Mesothelial cell of epicardium (in vitro differentiated cells): ENCODE measurements around the gene CDH3. TPM values are rescaled to one million over a fixed set of nuclear protein-coding genes. Genes with fewer than 3 reads are reported as not detected.

ENCODE experiments used
- DNase-seq, 2 experiments: peaks; one replicate each; pipeline ENCODE4 v3.0.0; 2021; ENCODE audit warnings: low spot score in 2 of 2; ENCODE audit not compliant: unreplicated experiment in 2 of 2
- H3K27ac Mint-ChIP-seq: 2 replicates; pipeline ENCODE4 v1.8.0; 2021; ENCODE audit warnings: mixed read lengths
- H3K27me3 Mint-ChIP-seq: 2 replicates; pipeline ENCODE4 v1.8.0; 2021; ENCODE audit warnings: low read depth, mixed read lengths
- H3K36me3 Mint-ChIP-seq: 2 replicates; pipeline ENCODE4 v1.8.0; 2021; ENCODE audit warnings: mixed read lengths
- H3K4me1 Mint-ChIP-seq: 2 replicates; pipeline ENCODE4 v1.8.0; 2021; ENCODE audit warnings: mixed read lengths
- H3K4me3 Mint-ChIP-seq: 2 replicates; pipeline ENCODE4 v1.8.0; 2021; ENCODE audit warnings: mild to moderate bottlenecking, moderate library complexity, mixed read lengths
- H3K9me3 Mint-ChIP-seq: 2 replicates; pipeline ENCODE4 v1.8.0; 2021; ENCODE audit warnings: mixed read lengths
- total RNA-seq: library from RNA; stranded (reverse); gene quantifications from 3 replicates; pipeline ENCODE4 v1.2.1, GENCODE V29; 2021
- TF ChIP-seq, protein P1 (sequence below): fragments of 200-600 bp; sonication (generic); IDR thresholded peaks from one replicate; pipeline ENCODE4 v1.5.0; 2021; ENCODE audit warnings: antibody characterized with exemption; ENCODE audit not compliant: unreplicated experiment

Gene CDH3
- total RNA-seq, 1 donor from 2014 or later = 179 TPM

DNA sequence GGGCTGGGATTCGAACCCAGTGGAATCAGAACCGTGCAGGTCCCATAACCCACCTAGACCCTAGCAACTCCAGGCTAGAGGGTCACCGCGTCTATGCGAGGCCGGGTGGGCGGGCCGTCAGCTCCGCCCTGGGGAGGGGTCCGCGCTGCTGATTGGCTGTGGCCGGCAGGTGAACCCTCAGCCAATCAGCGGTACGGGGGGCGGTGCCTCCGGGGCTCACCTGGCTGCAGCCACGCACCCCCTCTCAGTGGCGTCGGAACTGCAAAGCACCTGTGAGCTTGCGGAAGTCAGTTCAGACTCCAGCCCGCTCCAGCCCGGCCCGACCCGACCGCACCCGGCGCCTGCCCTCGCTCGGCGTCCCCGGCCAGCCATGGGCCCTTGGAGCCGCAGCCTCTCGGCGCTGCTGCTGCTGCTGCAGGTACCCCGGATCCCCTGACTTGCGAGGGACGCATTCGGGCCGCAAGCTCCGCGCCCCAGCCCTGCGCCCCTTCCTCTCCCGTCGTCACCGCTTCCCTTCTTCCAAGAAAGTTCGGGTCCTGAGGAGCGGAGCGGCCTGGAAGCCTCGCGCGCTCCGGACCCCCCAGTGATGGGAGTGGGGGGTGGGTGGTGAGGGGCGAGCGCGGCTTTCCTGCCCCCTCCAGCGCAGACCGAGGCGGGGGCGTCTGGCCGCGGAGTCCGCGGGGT, 92.1 kb downstream of the CDH3 start, which contains the start of gene CDH1:
CDH1 (plus strand) TSS at position 247 of the 684 bp plus-strand sequence; CDS start at position 371, 124 bp downstream.
- H3K9me3 Mint-ChIP-seq = no peaks in the 10 kb centered on the region
- H3K4me3 Mint-ChIP-seq = peak within 1 kb of the TSS; percentile 93
- peak; percentile 79 to 83 for DNase-seq
- H3K36me3 Mint-ChIP-seq = no peaks in the 10 kb centered on the region
- H3K27ac Mint-ChIP-seq = peak within 1 kb of the TSS; percentile 99
- H3K4me1 Mint-ChIP-seq = peaks cover 42% of the 10 kb centered on the region
- TF ChIP-seq, protein P1, sequence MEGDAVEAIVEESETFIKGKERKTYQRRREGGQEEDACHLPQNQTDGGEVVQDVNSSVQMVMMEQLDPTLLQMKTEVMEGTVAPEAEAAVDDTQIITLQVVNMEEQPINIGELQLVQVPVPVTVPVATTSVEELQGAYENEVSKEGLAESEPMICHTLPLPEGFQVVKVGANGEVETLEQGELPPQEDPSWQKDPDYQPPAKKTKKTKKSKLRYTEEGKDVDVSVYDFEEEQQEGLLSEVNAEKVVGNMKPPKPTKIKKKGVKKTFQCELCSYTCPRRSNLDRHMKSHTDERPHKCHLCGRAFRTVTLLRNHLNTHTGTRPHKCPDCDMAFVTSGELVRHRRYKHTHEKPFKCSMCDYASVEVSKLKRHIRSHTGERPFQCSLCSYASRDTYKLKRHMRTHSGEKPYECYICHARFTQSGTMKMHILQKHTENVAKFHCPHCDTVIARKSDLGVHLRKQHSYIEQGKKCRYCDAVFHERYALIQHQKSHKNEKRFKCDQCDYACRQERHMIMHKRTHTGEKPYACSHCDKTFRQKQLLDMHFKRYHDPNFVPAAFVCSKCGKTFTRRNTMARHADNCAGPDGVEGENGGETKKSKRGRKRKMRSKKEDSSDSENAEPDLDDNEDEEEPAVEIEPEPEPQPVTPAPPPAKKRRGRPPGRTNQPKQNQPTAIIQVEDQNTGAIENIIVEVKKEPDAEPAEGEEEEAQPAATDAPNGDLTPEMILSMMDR = no peak
- peaks cover 25% of the 10 kb centered on the region for H3K27me3 Mint-ChIP-seq

DNA sequence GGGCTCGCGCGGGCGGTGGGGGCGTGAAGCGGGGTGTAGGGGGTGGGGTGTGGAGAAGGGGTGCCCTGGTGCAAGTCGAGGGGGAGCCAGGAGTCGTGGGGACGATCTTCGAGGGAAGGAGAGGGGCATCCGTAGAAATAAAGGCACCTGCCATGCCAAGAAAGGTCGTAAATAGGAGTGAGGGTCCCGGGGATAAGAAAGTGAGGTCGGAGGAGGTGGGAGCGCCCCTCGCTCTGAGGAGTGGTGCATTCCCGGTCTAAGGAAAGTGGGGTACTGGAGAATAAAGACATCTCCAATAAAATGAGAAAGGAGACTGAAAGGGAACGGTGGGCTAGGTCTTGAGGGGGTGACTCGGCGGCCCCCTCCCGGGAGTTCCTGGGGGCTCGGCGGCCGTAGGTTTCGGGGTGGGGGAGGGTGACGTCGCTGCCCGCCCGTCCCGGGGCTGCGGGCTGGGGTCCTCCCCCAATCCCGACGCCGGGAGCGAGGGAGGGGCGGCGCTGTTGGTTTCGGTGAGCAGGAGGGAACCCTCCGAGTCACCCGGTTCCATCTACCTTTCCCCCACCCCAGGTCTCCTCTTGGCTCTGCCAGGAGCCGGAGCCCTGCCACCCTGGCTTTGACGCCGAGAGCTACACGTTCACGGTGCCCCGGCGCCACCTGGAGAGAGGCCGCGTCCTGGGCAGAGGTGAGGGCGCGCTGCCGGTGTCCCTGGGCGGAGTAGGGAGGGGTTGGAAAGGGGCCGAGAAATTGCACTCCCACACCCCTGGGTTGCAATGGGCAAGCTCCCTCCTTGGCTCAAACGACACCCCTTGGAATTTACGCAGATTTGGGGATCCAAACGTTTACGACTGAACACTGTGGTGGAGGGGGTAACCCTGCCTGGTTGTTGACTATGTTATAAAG, 92.9 kb downstream of the CDH3 start:
- Mint-ChIP-seq H3K36me3 (no peaks in the 10 kb centered on the region), H3K9me3 (no peaks in the 10 kb centered on the region), H3K27ac (peak overlapping the region; percentile 99), H3K4me3 (peak overlapping the region; percentile 93), H3K27me3 (peaks cover 25% of the 10 kb centered on the region), H3K4me1 (peaks cover 43% of the 10 kb centered on the region)
- TF ChIP-seq, protein P1 = no peak
- DNase-seq = peak in 1 of 2 experiments; percentile 60

DNA sequence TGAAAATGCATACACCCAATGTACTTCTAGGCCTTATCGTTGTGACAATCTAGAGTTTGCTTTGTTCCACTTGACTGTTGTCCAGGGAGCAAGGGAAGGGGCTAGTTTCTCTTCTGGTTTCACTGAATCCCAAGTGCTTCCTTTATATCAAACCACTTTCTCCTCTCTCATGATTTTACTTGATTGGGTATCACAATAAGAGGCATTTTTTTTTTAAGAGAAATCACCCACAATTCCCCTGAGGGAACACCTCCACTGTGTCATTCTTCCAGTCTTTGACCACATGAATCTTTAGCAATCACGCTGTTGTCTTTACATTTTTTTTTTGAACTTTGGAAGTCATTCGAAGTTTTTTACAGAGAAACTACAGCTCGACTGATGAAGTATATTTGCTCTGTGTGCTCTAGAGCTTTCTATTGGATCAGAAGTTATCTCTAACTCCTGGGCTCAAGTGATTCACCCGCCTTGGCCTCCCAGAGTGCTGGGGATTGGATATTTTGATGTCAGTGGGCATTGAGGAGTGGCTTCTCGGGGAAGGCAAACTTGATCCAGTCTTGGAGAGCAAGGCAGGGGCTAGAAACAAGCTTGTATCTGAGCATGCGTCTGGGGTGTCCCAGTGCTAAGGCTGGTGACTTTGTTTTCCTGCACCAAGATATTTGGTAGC, 95.0 kb downstream of the CDH3 start:
- peaks cover 21% of the 10 kb centered on the region for H3K27me3 Mint-ChIP-seq
- peaks cover 58% of the 10 kb centered on the region for H3K4me1 Mint-ChIP-seq
- no peaks in the 10 kb centered on the region for H3K9me3 Mint-ChIP-seq
- TF ChIP-seq, protein P1 = no peak
- peak overlapping the region; percentile 22 for H3K4me3 Mint-ChIP-seq
- no peak for DNase-seq
- peak overlapping the region; percentile 92 for H3K27ac Mint-ChIP-seq
- H3K36me3 Mint-ChIP-seq = no peaks in the 10 kb centered on the region

DNA sequence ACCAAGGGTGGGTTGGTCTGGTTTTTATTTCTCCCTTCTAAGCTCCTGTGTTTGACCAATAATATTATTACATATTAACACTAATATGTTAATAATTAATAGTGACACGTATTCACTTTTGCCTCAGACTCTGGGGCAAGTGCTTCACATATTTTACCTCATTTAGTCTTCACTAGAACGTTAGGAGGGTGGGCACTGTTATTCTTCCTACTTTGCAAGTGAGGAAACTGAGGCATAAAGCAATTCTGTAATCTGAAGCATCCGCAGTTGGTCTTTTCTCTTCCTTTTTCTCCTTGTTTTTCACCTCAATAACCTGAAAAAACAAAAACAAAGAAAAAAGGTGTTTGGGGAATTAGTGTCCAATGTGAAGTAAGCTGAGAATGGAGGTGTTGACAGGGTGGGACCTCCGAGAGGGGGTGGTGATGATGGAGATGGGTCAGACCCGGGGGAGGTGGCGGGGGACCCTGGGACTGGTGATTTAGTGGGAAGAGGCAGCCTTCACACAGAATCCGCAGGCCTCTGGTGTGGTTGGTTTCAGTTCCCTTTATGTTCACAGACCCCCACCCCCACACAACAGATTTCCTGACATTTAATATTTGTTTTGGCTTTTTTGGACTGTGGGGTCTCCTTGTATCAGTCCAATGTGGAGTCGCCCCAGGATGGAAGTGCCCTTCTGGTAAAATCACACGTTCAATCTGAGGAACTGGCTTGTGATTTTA, 95.7 kb downstream of the CDH3 start:
- no peaks in the 10 kb centered on the region for H3K9me3 Mint-ChIP-seq
- no peak for DNase-seq
- H3K27me3 Mint-ChIP-seq = peaks cover 20% of the 10 kb centered on the region
- TF ChIP-seq, protein P1 = no peak
- H3K36me3 Mint-ChIP-seq = no peaks in the 10 kb centered on the region
- peak overlapping the region; percentile 99 for H3K27ac Mint-ChIP-seq
- peak overlapping the region; percentile 22 for H3K4me3 Mint-ChIP-seq
- H3K4me1 Mint-ChIP-seq = peaks cover 62% of the 10 kb centered on the region

DNA sequence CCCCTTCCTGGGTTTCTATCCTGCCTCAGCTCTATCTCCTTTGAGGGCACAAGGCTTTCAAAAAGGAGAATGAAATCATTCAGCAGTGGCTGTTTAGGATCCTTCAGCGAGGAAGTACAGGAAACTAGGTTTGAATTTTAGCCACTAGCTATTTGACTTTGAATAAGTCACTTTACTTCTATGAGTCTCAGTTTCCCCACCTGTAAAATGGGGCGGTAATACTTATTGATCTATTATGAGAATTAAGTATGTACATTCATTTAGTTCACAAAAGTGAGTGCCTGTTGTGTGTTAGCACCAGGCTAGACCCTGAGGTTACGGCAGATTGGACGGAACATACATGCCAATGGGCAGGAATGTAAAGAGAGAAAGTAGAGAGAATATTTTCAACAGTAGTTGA, 98.6 kb downstream of the CDH3 start:
- DNase-seq = no peak
- Mint-ChIP-seq H3K27ac (peak overlapping the region; percentile 99), H3K9me3 (no peaks in the 10 kb centered on the region), H3K27me3 (peaks cover under 1% of the 10 kb centered on the region), H3K36me3 (no peaks in the 10 kb centered on the region), H3K4me3 (no peak overlapping the region), H3K4me1 (peaks cover 57% of the 10 kb centered on the region)
- TF ChIP-seq, protein P1 = no peak
